Endothelial cell (in vitro differentiated cells): ENCODE measurements around the gene TENM4. TPM values are rescaled to one million over a fixed set of nuclear protein-coding genes. Genes with fewer than 3 reads are reported as not detected.

Experiments used
- DNase-seq: peaks from one replicate; pipeline ENCODE4 v3.0.0; 2021; ENCODE audit warnings: low spot score
- H3K27ac Mint-ChIP-seq: one replicate; pipeline ENCODE4 v1.8.0; 2021; ENCODE audit warnings: mixed read lengths, inconsistent platforms; ENCODE audit not compliant: unreplicated experiment
- H3K27me3 Mint-ChIP-seq: one replicate; pipeline ENCODE4 v1.8.0; 2021; ENCODE audit warnings: mild to moderate bottlenecking, moderate library complexity, mixed read lengths, inconsistent platforms; ENCODE audit not compliant: unreplicated experiment
- H3K36me3 Mint-ChIP-seq: one replicate; pipeline ENCODE4 v1.8.0; 2021; ENCODE audit warnings: mild to moderate bottlenecking, low read depth, mixed read lengths, inconsistent platforms; ENCODE audit not compliant: unreplicated experiment
- H3K4me1 Mint-ChIP-seq: one replicate; pipeline ENCODE4 v1.8.0; 2021; ENCODE audit warnings: mild to moderate bottlenecking, mixed read lengths, inconsistent platforms; ENCODE audit not compliant: unreplicated experiment
- H3K4me3 Mint-ChIP-seq: one replicate; pipeline ENCODE4 v1.8.0; 2021; ENCODE audit warnings: mild to moderate bottlenecking, mixed read lengths, inconsistent platforms; ENCODE audit not compliant: unreplicated experiment
- H3K9me3 Mint-ChIP-seq: one replicate; pipeline ENCODE4 v1.8.0; 2021; ENCODE audit warnings: mixed read lengths, inconsistent platforms; ENCODE audit not compliant: unreplicated experiment
- total RNA-seq: library from RNA; stranded (reverse); fragmentation: NEBNext Ultra II Directional; extraction: Animal tissue kit (Norgen Biotek cat#: 25700); gene quantifications from one replicate; pipeline ENCODE4 v1.2.1, GENCODE V29; 2021; ENCODE audit not compliant: unreplicated experiment
- TF ChIP-seq, protein P1 (sequence below): fragments of 200-600 bp; sonication (generic); IDR thresholded peaks from one replicate; pipeline ENCODE4 v1.5.0; 2021; ENCODE audit warnings: antibody characterized with exemption; ENCODE audit not compliant: unreplicated experiment

TENM4 gene
- total RNA-seq, 1 donor from 2014 or later, result 1.8 TPM

DNA sequence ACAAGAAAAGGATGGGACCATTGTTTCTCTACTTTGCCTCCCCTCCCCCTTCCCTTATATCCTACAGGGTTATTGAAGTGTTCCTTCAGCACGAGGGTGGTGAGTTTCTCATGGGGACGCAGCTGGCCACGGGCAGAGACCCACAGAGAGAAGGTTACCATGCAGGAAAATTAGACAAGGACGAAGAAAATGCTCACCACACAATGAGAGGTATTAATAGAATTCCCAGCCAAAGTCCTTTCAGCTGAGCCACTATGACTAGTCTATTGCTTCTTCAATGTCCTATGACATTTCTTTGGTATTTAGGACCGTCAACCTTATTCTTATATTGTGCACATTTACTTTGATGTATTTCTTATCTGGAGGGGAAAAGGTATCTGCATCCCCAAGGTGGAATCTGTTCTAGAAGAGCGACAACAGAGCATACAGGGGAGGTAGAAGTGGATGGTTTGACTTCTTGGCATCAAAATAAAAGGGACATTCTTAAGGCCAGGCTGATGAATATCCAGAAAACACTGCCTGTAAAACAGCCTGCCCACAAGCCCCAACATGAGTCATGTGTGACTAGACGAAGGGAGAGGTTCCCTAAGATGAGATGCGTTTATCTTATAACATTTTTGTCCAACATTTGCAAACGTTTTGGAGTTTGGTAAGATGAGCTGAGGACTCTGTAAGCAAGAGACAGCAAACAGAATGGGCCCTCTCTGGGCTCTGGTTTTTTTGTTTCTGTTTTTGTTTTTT lies 656.3 kb downstream of the TENM4 start:
- Mint-ChIP-seq H3K27me3 (no peaks in the 10 kb centered on the region), H3K36me3 (no peaks in the 10 kb centered on the region), H3K4me1 (peaks cover 36% of the 10 kb centered on the region), H3K9me3 (no peaks in the 10 kb centered on the region), H3K27ac (no peak overlapping the region), H3K4me3 (no peak overlapping the region)
- no peak for DNase-seq
- TF ChIP-seq, protein P1, sequence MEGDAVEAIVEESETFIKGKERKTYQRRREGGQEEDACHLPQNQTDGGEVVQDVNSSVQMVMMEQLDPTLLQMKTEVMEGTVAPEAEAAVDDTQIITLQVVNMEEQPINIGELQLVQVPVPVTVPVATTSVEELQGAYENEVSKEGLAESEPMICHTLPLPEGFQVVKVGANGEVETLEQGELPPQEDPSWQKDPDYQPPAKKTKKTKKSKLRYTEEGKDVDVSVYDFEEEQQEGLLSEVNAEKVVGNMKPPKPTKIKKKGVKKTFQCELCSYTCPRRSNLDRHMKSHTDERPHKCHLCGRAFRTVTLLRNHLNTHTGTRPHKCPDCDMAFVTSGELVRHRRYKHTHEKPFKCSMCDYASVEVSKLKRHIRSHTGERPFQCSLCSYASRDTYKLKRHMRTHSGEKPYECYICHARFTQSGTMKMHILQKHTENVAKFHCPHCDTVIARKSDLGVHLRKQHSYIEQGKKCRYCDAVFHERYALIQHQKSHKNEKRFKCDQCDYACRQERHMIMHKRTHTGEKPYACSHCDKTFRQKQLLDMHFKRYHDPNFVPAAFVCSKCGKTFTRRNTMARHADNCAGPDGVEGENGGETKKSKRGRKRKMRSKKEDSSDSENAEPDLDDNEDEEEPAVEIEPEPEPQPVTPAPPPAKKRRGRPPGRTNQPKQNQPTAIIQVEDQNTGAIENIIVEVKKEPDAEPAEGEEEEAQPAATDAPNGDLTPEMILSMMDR, result no peak

DNA sequence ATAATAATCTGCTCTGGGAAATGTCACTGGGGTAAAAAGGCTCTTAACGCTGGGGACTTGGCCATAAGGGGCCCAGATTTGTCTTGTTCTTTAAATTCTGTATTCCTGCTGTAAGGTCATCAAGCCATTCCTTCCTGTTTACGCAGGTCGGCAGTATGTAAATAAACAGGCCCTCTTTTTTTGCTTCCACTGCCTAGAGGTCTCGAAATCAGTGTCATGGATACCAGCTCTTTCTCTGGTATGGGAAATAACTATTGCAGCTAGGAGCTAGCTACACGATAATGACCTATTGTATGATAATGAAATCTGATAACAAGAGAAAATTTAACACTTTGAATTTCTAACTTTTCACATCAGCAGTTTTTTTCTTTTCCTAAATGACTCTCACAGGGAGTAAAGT lies 657.0 kb downstream of the TENM4 start:
- TF ChIP-seq, protein P1, result no peak
- Mint-ChIP-seq H3K4me3 (no peak overlapping the region), H3K36me3 (no peaks in the 10 kb centered on the region), H3K4me1 (peaks cover 29% of the 10 kb centered on the region), H3K9me3 (no peaks in the 10 kb centered on the region), H3K27ac (no peak overlapping the region), H3K27me3 (no peaks in the 10 kb centered on the region)
- no peak for DNase-seq

DNA sequence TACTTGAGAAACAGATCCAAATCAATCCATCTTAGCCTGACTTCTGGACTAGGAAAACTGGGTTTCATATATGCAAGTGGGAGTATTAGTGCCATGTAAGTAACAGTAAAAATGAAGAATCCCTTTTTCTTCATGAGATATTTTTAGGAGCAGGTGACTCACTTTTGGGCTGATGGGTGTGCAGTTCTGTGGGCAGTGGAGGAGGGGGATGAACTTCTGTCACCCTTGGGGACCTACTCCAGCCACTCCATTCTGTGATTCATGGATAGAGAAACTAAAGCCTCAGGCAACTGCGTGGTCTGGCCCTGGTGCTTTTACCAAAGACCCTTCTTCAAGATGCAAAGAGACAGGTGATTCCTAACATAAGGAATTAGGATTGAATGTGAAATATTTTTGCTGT lies 657.5 kb downstream of the TENM4 start:
- TF ChIP-seq, protein P1, result no peak
- Mint-ChIP-seq H3K27ac (no peak overlapping the region), H3K27me3 (no peaks in the 10 kb centered on the region), H3K36me3 (no peaks in the 10 kb centered on the region), H3K9me3 (no peaks in the 10 kb centered on the region), H3K4me3 (no peak overlapping the region), H3K4me1 (peaks cover 27% of the 10 kb centered on the region)
- no peak for DNase-seq

DNA sequence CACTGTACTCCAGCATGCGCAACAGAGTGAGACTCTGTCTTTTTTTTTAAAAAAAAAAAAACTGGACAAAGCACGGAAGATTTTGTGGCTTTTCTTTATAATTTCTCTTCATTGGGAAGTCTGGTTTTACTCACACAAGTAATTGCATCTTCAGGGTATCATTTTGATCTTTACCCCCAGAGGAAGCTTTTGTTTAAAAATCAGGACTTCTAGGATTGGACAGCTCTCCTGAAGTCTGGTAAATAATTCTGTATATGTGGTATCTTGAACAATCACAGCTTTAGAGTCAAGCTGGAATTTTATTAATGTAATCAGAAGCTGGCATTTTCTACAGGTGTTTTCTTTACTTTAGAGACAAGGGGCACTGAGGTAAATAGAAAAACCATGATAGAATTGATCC lies 658.1 kb downstream of the TENM4 start:
- H3K27me3 Mint-ChIP-seq, result no peaks in the 10 kb centered on the region
- peaks cover 27% of the 10 kb centered on the region for H3K4me1 Mint-ChIP-seq
- H3K4me3 Mint-ChIP-seq, result no peak overlapping the region
- H3K9me3 Mint-ChIP-seq, result no peaks in the 10 kb centered on the region
- TF ChIP-seq, protein P1, result no peak
- no peaks in the 10 kb centered on the region for H3K36me3 Mint-ChIP-seq
- DNase-seq, result no peak
- no peak overlapping the region for H3K27ac Mint-ChIP-seq

DNA sequence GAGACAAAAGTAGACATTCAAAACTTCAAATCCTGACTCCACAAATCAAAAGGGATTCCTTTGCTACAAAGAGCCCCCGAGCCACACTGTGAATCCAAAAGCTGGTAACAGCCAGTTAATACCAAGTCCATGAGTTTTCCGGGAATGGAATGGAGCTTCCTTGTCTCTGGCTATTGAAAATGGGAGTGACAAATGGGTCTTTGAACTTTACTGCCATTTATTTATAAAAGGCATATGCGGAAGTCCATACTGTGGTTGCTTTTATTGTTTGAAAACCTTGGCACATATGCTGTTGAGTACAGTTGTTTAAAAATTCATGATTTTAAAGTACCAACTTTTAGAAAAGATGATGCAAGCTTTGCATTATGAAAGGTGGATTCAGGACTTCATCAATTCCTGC lies 659.9 kb downstream of the TENM4 start:
- Mint-ChIP-seq H3K27ac (no peak overlapping the region), H3K4me3 (no peak overlapping the region), H3K4me1 (peaks cover 21% of the 10 kb centered on the region)

More for the DNA sequence above, 659.9 kb downstream of the TENM4 start:
- no peak for DNase-seq
- TF ChIP-seq, protein P1, result no peak
- no peaks in the 10 kb centered on the region for H3K9me3 Mint-ChIP-seq
- no peaks in the 10 kb centered on the region for H3K36me3 Mint-ChIP-seq
- H3K27me3 Mint-ChIP-seq, result no peaks in the 10 kb centered on the region
